Occipital lobe (tissue), 1 donor: ENCODE data around the gene P2RY10. TPM values are rescaled to one million over a fixed set of nuclear protein-coding genes. Genes with fewer than 3 reads are reported as not detected.

Experiments
- total RNA-seq: library from RNA; depleted of rRNA; stranded (reverse); fragments of >200 nt; gene quantifications from one replicate; pipeline ENCODE4 v1.2.3, GENCODE V29; 2014

Gene P2RY10
- total RNA-seq, 1 donor from 2014 or later: not detected

Other genes starting within 250 kb of the P2RY10 start
- 5.5 TPM for gene LPAR4, start 197.7 kb upstream of the P2RY10 start, total RNA-seq
- gene GPR174, start 199.3 kb downstream of the P2RY10 start, total RNA-seq: not detected